ELR (cell line): Measurements from ENCODE around the gene WDFY4.

Experiments
- DNase-seq: peaks from one replicate; pipeline ENCODE4 v3.0.0-alpha.2; 2015; ENCODE audit warnings: low read depth

The WDFY4 gene

GRCh38 chr10:48748573-48748972 lies 63.9 kb downstream of the WDFY4 start:
- no peak for DNase-seq

GRCh38 chr10:48749254-48749787 lies 64.6 kb downstream of the WDFY4 start:
- DNase-seq, result no peak

- no peak for DNase-seq
Observed at GRCh38 chr10:48750019-48750418, 65.3 kb downstream of the WDFY4 start.

GRCh38 chr10:48750991-48751390 lies 66.3 kb downstream of the WDFY4 start:
- DNase-seq, result no peak

GRCh38 chr10:48751730-48752129 lies 67.1 kb downstream of the WDFY4 start:
- DNase-seq, result no peak

- DNase-seq, result no peak
Observed at GRCh38 chr10:48758411-48758810, 73.7 kb downstream of the WDFY4 start.

GRCh38 chr10:48759113-48759901 lies 74.6 kb downstream of the WDFY4 start:
- no peak for DNase-seq

- no peak for DNase-seq
Observed at GRCh38 chr10:48760983-48761382, 76.3 kb downstream of the WDFY4 start.

- DNase-seq, result no peak
Observed at GRCh38 chr10:48762064-48763042, 77.7 kb downstream of the WDFY4 start.

GRCh38 chr10:48763403-48763965 lies 78.8 kb downstream of the WDFY4 start:
- no peak for DNase-seq

- DNase-seq, result no peak
Observed at GRCh38 chr10:48764486-48764885, 79.8 kb downstream of the WDFY4 start.

- DNase-seq, result no peak
Observed at GRCh38 chr10:48765039-48765438, 80.4 kb downstream of the WDFY4 start.

- no peak for DNase-seq
Observed at GRCh38 chr10:48765527-48765926, 80.9 kb downstream of the WDFY4 start.

- no peak for DNase-seq
Observed at GRCh38 chr10:48767373-48768143, 82.9 kb downstream of the WDFY4 start.

GRCh38 chr10:48768144-48768766 lies 83.6 kb downstream of the WDFY4 start:
- no peak for DNase-seq

- DNase-seq, result no peak
Observed at GRCh38 chr10:48768926-48769325, 84.3 kb downstream of the WDFY4 start.

- no peak for DNase-seq
Observed at GRCh38 chr10:48769706-48770435, 85.2 kb downstream of the WDFY4 start.

GRCh38 chr10:48770561-48771089 lies 86.0 kb downstream of the WDFY4 start:
- DNase-seq, result no peak

- DNase-seq, result no peak
Observed at GRCh38 chr10:48771234-48771633, 86.6 kb downstream of the WDFY4 start.

GRCh38 chr10:48772059-48772458 lies 87.4 kb downstream of the WDFY4 start:
- no peak for DNase-seq
